ENCODE measurements around the gene SURF4. TPM values are rescaled to one million over a fixed set of nuclear protein-coding genes. Genes with fewer than 3 reads are reported as not detected.
A peak's percentile ranks its signal among the peaks of the same experiment; 100 is the strongest.

SURF4 gene
- total RNA-seq, 2 donors from 2014 or later = 178 to 187 TPM

GRCh38 chr9:133405508-133406438, 29.9 kb upstream of the SURF4 start:
- no peak overlapping the region for H3K27ac ChIP-seq (ENCODE audit: low read depth, low read length)
- H3K4me3 ChIP-seq (ENCODE audit: low read length) = no peak overlapping the region
- Mint-ChIP-seq H3K4me3 (no peak overlapping the region), H3K27ac (peak overlapping the region; percentile 39), H3K27me3 (ENCODE audit: insufficient read depth) (no peaks in the 10 kb centered on the region), H3K4me1 (no peaks in the 10 kb centered on the region), H3K36me3 (ENCODE audit: low read depth) (peaks cover 50% of the 10 kb centered on the region), H3K9me3 (no peaks in the 10 kb centered on the region)
- H3K9me3 ChIP-seq (ENCODE audit: control insufficient read depth, low read length) = no peaks in the 10 kb centered on the region
- H3K36me3 ChIP-seq (ENCODE audit: control insufficient read depth, insufficient read depth, low read length) = peaks cover 46% of the 10 kb centered on the region
- no peak for DNase-seq
- H3K27me3 ChIP-seq (ENCODE audit: control insufficient read depth, insufficient read depth, low read length, poor library complexity, severe bottlenecking) = no peaks in the 10 kb centered on the region
- no peak overlapping the region for H3K9ac ChIP-seq (ENCODE audit: extremely low read depth, low read length, poor library complexity, severe bottlenecking)
- TF ChIP-seq, protein P1, sequence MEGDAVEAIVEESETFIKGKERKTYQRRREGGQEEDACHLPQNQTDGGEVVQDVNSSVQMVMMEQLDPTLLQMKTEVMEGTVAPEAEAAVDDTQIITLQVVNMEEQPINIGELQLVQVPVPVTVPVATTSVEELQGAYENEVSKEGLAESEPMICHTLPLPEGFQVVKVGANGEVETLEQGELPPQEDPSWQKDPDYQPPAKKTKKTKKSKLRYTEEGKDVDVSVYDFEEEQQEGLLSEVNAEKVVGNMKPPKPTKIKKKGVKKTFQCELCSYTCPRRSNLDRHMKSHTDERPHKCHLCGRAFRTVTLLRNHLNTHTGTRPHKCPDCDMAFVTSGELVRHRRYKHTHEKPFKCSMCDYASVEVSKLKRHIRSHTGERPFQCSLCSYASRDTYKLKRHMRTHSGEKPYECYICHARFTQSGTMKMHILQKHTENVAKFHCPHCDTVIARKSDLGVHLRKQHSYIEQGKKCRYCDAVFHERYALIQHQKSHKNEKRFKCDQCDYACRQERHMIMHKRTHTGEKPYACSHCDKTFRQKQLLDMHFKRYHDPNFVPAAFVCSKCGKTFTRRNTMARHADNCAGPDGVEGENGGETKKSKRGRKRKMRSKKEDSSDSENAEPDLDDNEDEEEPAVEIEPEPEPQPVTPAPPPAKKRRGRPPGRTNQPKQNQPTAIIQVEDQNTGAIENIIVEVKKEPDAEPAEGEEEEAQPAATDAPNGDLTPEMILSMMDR (conservative IDR thresholded peaks at IDR 0.05) = no peak
- H3K4me1 ChIP-seq (ENCODE audit: control insufficient read depth, insufficient read depth, low read length) = no peaks in the 10 kb centered on the region
- 87 to 89% methylated on average over 13 to 19 of the region's 19 CpGs for WGBS, 2 experiments (ENCODE audit: insufficient coverage in 1 of 2, insufficient read length in 1 of 2)

- no peaks in the 10 kb centered on the region for H3K27me3 Mint-ChIP-seq (ENCODE audit: insufficient read depth)
- no peaks in the 10 kb centered on the region for H3K9me3 Mint-ChIP-seq
- no peak for DNase-seq
- Histone ChIP-seq H3K4me1 (ENCODE audit: control insufficient read depth, insufficient read depth, low read length) (no peaks in the 10 kb centered on the region), H3K9me3 (ENCODE audit: control insufficient read depth, low read length) (no peaks in the 10 kb centered on the region), H3K36me3 (ENCODE audit: control insufficient read depth, insufficient read depth, low read length) (peaks cover 33% of the 10 kb centered on the region), H3K27ac (ENCODE audit: low read depth, low read length) (no peak overlapping the region), H3K4me3 (ENCODE audit: low read length) (no peak overlapping the region), H3K9ac (ENCODE audit: extremely low read depth, low read length, poor library complexity, severe bottlenecking) (no peak overlapping the region), H3K27me3 (ENCODE audit: control insufficient read depth, insufficient read depth, low read length, poor library complexity, severe bottlenecking) (no peaks in the 10 kb centered on the region)
- 94 to 95% methylated on average over 6 to 12 of the region's 12 CpGs for WGBS, 2 experiments (ENCODE audit: insufficient coverage in 1 of 2, insufficient read length in 1 of 2)
- TF ChIP-seq, protein P1 (conservative IDR thresholded peaks at IDR 0.05) = no peak
- H3K27ac Mint-ChIP-seq = no peak overlapping the region
- H3K36me3 Mint-ChIP-seq (ENCODE audit: low read depth) = peaks cover 37% of the 10 kb centered on the region
- H3K4me1 Mint-ChIP-seq = no peaks in the 10 kb centered on the region
- H3K4me3 Mint-ChIP-seq = no peak overlapping the region
Measured at GRCh38 chr9:133404454-133405002, 28.7 kb upstream of the SURF4 start.

DNA sequence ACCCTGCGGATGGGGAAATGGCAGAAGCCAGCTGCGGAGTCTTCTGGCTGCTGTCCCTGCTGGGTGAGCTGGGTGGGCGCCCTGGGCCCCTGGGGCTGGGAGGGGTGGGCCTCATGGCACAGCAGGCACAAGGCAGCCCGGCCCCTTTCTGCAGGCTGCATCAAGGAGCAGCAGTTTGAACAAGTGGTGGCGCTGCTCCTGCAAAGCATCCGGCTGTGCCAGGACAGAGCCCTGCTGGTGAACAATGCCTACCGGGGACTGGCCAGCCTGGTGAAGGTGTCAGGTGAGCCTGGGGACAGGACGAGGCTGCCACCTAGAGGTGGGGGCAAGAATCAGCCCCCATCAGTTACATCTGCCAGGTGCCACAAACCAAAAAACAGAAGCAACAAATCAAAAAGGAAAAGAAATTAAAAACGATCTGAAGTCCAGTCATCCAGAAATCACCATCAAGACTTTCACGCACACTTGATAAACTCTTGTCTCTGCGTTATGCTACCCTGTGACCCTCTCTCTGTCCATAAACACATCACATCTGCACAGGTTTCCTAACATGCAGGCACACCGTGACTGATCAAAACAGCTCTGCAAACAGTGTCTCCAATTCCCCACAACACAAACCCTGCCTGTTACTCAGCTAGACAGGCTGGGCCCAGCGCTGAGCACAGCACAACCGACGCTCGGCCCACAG, 28.1 kb upstream of the SURF4 start:
- TF ChIP-seq, protein P1 (conservative IDR thresholded peaks at IDR 0.05) = peak; percentile 78
- Histone ChIP-seq H3K9me3 (ENCODE audit: control insufficient read depth, low read length) (no peaks in the 10 kb centered on the region), H3K9ac (ENCODE audit: extremely low read depth, low read length, poor library complexity, severe bottlenecking) (no peak overlapping the region), H3K27me3 (ENCODE audit: control insufficient read depth, insufficient read depth, low read length, poor library complexity, severe bottlenecking) (no peaks in the 10 kb centered on the region), H3K4me3 (ENCODE audit: low read length) (no peak overlapping the region), H3K27ac (ENCODE audit: low read depth, low read length) (no peak overlapping the region), H3K4me1 (ENCODE audit: control insufficient read depth, insufficient read depth, low read length) (no peaks in the 10 kb centered on the region), H3K36me3 (ENCODE audit: control insufficient read depth, insufficient read depth, low read length) (peaks cover 29% of the 10 kb centered on the region)
- Mint-ChIP-seq H3K27ac (no peak overlapping the region), H3K27me3 (ENCODE audit: insufficient read depth) (no peaks in the 10 kb centered on the region), H3K4me3 (no peak overlapping the region), H3K4me1 (no peaks in the 10 kb centered on the region), H3K36me3 (ENCODE audit: low read depth) (peaks cover 35% of the 10 kb centered on the region), H3K9me3 (no peaks in the 10 kb centered on the region)
- DNase-seq = peak; percentile 86
- 83 to 86% methylated on average over 10 to 16 of the region's 16 CpGs for WGBS, 2 experiments (ENCODE audit: insufficient coverage in 1 of 2, insufficient read length in 1 of 2)

All from endodermal cell (in vitro differentiated cells).